Occipital lobe (tissue), 2 donors: ENCODE data around the gene KRT82. TPM values are rescaled to one million over a fixed set of nuclear protein-coding genes. Genes with fewer than 3 reads are reported as not detected.
"Not testable (repeated sequence)": the region's sequence is repeated elsewhere in the genome, so short reads cannot be mapped to it uniquely, and the experiment has no call there.

Experiments
- DNase-seq: peaks from one replicate; lab custom pipeline; 2025; lab: John Stamatoyannopoulos, UW
- total RNA-seq: library from RNA; depleted of rRNA; stranded (reverse); fragments of >200 nt; gene quantifications from one replicate; pipeline ENCODE4 v1.2.3, GENCODE V29; 2014

The KRT82 gene
- not detected for total RNA-seq

DNA sequence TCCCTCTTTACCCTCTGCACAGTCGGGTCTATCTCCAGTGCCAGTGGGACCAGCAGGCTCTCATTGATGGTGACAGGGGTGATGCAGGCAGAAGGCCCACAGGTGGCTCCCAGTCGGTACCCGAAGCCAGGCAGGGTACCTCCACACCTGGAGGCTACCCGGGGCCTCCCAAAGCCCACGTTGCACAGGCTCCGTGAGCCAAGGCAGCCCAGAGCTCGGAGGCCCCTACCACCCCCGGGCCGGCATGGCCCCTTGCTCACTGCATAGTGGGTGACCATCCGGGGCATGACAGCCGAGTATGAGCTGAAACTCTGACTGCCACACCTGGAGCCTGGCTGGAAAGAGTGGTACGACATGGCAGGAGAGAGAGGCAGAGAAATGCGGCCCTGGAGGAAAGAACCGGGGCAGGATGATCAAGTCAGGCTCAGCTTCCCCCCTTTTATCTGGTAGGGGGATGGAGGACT is at the start of gene KRT82:
Gene KRT82, minus strand, starts transcription at position 414 of the 464 bp plus-strand sequence. Its CDS starts 58 bp downstream, at position 356.
- no peak for DNase-seq

DNA sequence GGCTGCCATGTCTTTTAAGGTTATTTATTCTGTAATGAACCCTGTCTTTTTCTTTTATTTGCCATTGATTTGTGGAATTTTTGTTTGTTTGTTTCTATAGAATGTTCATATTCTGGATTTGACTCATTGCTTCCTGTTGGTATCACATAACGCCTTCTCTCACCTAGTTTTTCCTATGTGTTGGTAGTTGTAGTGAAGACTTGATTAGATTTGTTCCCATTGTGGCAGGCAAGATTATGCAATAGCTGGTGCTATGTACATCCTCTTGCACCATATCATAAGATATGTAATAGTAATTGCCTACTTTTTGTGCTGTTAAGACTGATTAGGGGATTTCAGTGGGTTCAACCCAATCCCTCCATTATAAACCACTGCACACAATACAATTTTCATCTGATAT is 49.7 kb upstream of the KRT82 start:
- DNase-seq = no peak

DNA sequence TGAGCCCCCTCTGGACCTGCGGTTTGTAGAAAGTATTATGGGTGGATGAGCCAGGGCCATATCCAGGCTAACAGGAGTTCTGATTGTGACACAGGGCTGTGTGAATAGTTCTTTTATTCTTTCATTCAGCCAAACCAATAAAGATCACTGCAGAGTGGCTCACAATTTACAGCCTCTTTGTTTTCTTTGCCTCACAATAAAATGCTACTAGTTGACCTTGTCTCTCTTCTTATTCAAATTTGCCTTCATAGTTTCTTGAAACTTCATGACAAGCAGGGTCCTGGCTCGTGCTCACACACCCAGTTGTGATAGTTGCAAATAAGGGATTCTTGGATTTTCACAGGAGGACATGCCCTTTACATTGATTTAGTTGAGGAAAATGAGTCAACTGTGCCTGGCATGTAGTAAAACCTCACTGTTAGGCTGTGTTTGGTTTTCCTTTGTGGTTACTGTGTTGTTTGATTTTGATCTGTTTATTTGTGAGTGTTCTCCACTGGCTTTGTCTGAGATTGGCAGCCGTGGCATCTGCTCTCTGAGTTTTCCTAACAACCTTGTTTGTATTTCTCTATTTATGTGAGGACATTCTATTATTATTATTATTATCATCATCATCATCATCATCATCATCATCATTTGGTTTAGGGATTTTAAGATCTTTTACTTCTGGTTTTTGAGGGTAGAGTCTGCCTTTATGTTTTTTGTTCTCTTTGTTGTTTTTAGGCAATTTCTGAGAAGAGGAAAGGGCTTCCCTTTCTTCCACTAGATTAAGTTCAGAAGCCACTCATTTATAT is 48.5 kb upstream of the KRT82 start:
- no peak for DNase-seq

DNA sequence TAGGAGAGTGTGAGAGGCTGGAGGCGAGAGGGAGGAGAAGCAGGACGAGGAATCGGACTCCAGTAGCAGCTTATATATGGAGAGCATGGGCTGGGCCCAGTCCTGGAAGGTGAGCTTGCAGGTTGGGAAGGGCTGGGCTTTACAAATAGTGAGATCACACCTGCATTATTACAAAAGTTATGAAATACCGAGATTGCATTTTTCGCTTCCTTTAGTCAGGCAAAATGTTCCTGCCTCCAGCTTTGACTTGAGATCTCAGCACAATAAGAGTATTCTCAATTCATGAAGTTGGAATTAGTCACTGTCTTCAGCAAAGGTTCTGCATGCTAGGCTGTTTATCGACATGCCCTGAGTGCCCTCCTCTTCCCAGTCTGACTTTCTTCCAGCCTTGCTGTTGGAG is 46.0 kb upstream of the KRT82 start, which contains the start of gene KRT6B:
Gene KRT6B, minus strand, starts transcription at position 46 of the 400 bp plus-strand sequence. CDS start 68 bp downstream, outside the sequence.
- no peak for DNase-seq

DNA sequence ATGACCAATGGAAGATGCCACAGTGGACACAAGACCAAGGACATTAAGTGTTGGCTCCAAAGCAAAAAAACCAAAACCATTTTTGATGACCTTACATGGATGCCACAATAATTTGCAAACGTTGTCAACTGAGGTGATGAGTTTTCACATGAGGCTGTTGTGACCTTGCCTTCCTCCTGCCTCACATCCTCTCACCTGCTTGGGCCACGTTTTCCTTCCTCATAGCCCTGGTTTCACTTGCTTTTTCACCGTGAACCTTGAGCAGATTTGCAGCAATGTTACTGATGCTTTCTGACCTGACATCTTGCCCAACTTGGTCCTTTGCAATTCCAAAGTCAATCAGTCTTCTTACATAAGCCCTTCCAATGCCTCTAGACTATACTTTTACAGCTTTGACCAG is 42.1 kb upstream of the KRT82 start:
- DNase-seq = no peak

DNA sequence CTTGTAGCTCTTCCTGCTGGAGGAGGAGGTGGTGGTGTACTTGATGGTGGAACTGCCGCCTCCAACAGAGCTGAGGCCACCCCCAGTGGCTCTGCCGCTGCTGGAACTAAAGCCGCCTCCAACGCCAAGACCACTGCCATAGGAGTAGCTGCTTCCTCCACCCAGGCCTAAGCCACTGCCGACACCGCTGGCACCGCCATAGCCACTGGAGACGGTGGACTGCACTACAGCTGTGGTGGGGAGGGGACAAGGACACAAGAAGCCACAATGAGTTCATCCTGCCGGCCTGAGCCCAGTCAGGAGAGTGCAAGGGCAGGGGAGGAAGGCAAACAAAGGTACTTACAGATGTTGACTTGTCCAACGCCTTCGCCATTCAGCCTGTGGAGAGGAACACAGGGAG is 41.1 kb upstream of the KRT82 start:
- DNase-seq = not testable (repeated sequence)

DNA sequence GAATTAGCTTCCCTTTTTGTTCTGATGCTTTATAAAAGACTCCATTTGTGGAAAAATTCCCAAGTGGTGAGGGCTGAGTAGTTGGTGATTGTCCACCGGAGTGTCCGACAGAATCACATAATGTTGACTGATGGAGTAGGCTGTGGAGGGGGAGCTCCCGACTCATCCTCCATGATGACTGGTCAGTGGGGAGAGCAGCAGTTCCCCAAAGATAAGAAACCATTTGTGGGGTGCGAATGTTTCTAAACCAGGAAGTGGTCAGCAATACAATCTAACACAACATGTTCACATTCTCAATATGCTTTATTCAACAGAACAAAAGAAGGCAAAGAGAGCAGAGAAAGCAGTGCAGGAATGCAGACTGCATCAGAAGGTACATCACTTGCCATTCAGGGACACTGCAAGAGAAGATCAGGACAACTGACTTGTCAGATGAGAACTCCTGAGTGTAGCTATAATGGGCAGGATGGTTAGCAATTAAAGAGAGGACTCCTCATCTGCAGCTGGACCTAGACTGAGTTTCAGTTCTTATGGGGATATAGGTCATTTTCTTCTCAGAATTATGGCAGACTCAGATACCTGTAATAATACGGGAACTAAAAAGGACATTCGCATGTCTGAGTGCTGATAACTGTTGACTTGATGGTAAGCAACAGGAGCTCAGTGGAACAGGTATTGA is 40.4 kb upstream of the KRT82 start:
- DNase-seq = no peak

DNA sequence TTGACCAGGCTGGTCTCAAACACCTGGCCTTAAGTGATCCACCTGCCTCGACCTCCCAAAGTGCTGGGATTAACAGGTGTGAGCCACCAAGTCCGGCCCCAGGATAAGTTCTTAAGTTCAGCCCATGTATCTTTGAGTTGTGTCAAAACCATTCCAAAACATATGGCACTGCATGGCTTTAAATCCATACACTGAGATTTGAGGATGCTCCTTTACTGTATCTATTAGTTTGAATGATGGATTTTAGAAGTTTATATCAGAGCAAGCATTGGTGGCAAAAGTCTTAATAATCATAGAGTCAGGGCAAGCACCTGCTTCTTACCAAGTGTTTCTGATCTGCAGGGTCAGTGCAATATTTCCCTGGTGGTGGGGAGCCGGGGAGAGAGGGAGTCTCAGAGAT is 39.7 kb upstream of the KRT82 start:
- DNase-seq = no peak

DNA sequence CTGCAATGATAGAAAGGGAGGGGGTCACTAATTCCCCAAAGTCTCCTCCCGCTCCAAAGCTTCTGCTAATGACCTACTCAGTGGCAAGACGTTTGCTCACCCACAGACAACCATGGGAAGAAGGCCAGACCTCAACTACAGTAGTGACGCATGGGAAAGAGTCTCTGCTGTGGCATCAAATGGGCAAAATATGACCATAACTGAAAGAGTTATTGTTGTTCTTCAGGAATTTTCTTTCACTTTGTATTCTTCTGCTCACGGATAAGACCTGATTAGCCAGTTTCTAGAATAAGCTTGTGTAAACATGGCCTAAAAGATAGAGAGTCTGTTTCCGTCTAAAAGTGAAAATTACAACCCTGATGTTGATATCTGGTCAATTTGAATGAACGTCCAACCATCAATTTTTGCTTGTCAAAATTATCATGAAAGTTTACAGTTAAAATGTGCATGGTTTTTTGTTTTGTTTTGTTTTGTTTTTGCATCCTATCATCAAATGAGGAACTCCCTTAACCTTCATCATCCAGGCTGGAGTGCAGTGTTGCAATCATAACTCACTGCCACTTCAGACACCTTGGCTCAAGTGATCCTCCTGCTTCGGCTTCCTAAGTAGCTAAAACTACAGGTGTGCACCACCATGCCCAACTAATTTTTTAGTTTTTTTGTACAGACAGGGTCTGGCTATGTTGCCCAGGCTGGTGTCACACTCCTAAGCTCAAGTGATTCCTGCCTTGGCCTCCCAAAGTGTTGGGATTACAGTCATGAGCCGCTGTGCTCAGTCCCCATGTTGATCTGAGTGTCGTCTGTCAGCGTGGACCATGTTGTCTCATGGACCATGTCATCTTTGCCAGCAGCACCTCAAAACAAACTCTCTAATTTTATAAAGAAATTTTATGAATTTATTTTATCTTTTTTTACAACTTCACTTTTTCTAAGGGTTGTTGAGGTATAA is 38.8 kb upstream of the KRT82 start:
- DNase-seq = no peak

DNA sequence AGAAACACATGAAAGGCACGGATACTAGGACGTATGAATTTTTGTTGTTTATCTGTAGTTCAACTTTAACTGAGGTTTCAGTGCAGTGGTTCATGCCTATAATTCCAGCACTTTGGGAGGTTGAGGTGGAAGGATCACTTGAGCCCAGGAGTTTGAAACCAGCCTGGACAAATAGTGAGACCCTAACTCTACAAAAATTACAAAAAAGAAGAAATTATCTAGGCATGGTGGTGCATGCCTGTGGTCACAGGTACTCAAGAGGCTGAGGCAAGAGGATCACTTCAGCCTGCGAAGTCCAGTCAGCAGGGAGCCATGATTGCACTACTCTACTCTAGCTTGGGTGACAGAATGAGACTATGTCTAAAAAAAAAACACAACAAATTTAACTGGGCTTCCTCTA is 37.8 kb upstream of the KRT82 start:
- no peak for DNase-seq

DNA sequence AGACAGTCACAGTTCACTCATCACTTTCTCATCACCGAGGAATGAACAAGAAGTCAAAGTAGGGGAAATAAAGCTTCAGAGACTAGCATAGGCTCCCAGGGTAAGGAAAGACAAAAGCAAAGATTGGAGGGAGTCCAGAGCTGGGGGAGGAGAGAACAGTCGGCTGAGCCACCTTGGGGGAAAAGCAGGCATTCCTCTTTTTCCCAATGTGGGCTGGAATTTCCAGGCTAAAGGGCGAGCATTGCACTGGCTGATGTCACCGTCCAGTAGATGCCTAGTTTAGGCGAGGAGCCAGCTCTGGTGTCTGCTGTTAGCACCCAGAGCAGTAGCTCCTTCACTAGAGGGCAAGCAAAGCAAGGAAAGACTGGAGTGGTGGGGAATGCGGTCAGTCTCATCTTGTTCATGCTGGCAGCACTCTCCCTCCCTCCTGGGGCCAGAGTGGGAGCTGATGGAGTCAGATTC is 36.5 kb upstream of the KRT82 start:
- DNase-seq = no peak

DNA sequence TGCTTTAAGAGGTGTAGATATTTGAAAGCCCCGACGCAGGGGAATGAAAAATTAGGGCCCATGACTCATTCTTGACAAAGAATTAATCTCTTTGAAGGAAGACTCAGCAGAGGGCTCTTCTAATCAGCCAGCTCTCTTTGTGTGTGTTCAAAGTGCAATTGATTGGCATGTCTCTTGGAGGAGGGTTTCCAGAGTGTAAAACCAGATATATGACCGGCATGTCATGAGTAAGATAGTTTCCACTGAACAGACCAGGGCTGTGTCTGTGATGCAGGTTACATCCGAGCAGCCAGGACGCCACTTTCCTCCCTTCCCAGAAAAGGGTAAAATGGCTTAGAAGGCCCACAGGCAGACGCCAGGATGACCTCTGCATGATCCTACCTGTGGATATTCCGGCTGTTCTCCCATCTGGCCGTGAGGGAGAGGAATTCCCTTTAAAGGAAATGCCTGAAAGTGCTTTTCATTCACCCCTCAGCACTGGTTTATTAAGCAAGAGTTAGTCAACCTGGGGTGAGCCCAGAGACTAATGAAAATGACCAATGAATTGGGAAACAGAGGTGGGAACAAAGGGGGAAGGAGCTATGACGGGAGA is 35.3 kb upstream of the KRT82 start:
- no peak for DNase-seq

DNA sequence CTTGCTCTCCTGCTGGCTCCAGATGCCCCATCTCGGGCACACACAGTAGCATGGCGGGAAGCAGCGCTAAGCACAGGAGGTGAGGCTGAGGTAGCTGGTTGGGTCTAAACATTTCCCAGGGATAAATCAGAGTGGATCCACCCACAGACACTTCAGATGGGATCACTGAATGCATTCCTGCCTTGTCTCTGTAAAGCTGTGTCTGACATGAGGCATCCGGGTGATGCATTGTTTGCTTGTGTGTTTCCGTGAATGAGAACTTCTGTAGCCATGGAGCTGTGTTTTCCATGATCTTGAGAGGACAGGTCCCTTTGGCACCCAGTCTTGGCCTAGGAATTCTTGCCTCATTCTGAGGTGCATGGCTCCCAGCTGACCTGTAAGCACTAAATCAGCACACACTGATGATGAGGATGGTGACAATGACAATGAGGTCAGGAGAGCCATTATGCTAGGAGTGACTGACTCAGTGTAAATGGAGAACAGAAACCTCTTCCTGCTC is 34.7 kb upstream of the KRT82 start:
- DNase-seq = no peak

DNA sequence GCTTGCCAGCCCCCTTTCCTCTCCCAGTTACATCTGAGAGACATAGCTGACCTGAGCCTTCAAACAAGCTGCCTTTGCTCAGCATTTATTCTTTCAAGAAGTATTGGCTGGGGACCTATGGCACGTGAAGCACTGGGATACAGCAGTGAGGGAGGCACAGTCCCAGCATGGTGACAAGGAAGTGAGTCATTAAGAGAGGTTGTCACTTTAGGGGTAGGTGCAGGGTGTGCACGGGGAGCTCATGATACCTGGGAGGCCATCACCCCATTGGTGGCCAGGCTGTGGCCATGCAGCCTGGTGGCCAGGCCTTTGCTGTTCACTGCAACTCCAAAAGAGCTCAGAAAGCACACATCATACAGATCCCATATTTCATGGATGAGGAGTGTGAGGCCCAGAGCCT is 33.7 kb upstream of the KRT82 start:
- no peak for DNase-seq

DNA sequence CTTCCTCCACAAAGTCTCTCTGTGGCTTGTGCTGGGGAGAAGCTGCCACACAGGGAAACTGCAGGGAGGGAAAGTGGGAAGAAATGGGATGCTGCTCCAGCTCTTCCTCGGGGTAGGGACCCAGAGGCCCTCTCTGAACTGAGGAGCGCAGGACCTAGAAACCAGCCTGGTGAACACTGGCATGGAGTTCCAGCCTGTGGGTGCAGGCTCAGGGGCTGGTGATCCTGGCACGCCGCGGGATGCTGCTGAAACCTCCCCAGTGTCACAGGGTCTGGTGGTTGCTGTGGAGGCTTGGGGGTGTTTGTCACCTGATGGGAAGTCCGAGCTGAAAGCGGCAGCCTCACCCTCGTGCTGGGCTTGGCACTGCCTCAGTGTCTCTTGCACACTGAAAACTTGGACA is 33.3 kb upstream of the KRT82 start:
- no peak for DNase-seq

DNA sequence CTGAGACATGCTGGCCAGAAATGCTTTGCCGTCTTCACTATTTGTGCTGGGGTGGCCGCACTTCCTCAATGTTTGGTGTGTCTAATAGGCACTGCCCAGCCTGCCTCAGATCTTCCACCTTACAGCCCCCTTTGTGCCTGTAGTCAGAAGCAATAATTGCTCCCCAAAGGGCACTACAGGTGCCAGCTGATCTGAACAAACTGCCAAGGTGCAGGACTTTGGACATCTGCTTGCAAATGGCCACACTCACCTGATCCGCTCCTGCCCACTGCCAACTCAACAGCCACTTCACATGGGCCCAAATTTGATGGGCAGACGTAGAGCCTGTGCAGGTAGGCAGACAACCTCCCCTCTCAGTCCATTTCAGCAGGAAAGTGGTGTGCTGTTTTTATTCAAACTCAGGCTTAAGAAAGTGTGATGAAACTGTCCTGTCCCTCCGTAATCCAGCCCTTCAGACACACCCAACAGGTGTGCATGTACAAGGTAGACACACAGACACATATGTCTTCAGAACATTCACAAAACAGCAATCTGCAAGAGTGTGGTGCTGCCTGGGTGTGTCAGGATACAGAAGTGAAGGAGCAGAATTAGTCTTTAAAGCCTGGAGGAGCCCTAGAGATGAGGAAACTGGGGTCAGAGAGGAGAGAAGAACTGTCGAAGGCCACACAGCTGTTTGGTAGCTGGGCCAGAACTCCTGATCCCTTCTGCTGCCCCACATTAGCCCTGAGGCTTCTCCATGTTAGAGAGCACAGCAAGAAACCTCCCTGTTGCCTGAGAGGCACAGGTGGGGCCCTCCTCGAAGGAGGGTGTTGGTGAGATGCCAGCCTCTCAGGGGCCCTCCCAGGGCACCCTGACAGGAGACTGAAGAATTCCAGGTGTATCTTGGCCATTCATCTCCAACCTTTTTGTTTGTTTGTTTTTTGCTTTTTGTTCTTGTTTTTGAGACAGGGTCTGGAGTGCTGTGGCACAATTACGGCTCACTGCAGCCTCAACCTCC is 32.5 kb upstream of the KRT82 start:
- no peak for DNase-seq

DNA sequence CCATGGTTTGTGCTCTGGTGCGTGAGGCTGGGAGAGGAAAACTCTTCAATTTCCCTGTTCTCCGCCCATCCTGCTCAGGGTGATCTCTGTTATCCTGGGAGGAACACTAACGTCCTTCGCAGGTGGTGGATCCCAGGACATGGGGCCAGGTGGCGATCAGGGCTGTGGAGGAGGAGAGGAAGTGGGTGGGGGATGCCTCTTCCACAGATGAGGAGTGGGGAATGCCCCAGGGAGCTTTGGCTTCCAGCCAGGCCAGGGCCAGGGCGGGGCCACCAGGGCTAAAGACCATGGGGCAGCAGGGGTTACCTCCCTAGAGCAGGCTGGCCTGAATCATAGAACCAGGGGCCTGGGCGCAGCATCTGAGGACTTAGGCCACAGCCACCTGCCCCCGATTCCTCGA is 31.4 kb upstream of the KRT82 start:
- no peak for DNase-seq

DNA sequence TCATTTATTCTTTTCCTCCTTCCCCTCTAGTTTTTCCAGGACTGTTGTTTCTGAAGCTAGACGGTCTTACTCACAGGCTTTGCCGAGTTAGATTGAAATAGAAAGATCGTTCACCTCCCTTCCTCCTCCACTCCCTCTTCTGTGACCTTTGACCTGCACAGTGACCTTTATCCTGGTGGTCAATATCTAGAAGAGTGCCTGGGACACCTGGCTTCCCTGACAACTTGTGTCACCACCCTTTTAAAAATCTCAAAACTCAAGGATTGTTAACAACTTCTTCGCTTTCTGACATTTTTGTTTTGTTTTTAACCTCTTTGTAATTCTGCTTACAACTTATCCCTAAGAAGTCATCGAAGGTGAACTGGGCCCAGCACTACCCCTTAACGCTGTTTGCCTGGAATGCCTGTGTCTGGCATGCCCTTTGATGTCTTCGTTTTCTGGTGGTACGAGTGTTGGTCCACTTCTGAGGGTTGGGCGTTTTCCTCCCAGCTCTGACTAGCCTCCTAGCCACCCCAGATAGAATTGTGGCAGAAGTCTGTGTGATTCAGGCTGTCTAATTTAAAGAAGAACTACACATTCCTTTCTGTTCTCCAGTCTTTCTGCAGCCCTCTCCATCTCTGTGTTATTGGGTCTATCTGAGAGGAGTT is 30.8 kb upstream of the KRT82 start:
- DNase-seq = no peak
